MCF 10A (cell line): ENCODE data around the gene TTC7B. TPM values are rescaled to one million over a fixed set of nuclear protein-coding genes. Genes with fewer than 3 reads are reported as not detected.

ENCODE experiments used
- BruUV-seq: library from RNA; stranded (reverse); fragments of 400-500 nt; replicated peaks from 2 replicates; lab custom pipeline; 2021; lab: Mats Ljungman, UMichigan
- CTCF ChIA-PET: fragments of 300-600 bp; sonication (Branson Sonifier 250); formaldehyde crosslinking; extraction: SDS; loops from one replicate; lab custom pipeline; 2021; ENCODE audit warnings: antibody characterized with exemption, inconsistent platforms; lab: Yijun Ruan, JAX
- POLR2A ChIA-PET: fragments of 300-600, 350-650 bp; sonication (Branson Sonifier 250); formaldehyde crosslinking; extraction: SDS; loops from one replicate; lab custom pipeline; 2020; ENCODE audit warnings: antibody characterized with exemption, inconsistent platforms; lab: Yijun Ruan, JAX
- DNase-seq: peaks from one replicate; pipeline ENCODE4 v3.0.0-alpha.2; 2018; ENCODE audit not compliant: unreplicated experiment
- H3K27ac Mint-ChIP-seq: one replicate; pipeline ENCODE4 v1.8.0; 2022; ENCODE audit warnings: mild to moderate bottlenecking, low read depth, mixed read lengths; ENCODE audit not compliant: unreplicated experiment
- H3K27me3 Mint-ChIP-seq: one replicate; pipeline ENCODE4 v1.8.0; 2022; ENCODE audit warnings: mixed read lengths; ENCODE audit not compliant: insufficient read depth, unreplicated experiment
- H3K36me3 Mint-ChIP-seq: one replicate; pipeline ENCODE4 v1.8.0; 2022; ENCODE audit warnings: mild to moderate bottlenecking, moderate library complexity, mixed read lengths; ENCODE audit not compliant: insufficient read depth, unreplicated experiment
- H3K4me1 Mint-ChIP-seq: one replicate; pipeline ENCODE4 v1.8.0; 2022; ENCODE audit warnings: mixed read lengths; ENCODE audit not compliant: insufficient read depth, unreplicated experiment
- H3K4me3 Mint-ChIP-seq: one replicate; pipeline ENCODE4 v1.8.0; 2022; ENCODE audit warnings: mild to moderate bottlenecking, moderate library complexity, mixed read lengths; ENCODE audit not compliant: unreplicated experiment
- H3K9me3 Mint-ChIP-seq: one replicate; pipeline ENCODE4 v1.8.0; 2022; ENCODE audit warnings: mixed read lengths; ENCODE audit not compliant: unreplicated experiment
- CTCF ChIP-seq: fragments of 200-600 bp; IDR thresholded peaks from one replicate; pipeline ENCODE4 v1.8.0; 2022; ENCODE audit warnings: antibody characterized with exemption, mild to moderate bottlenecking; ENCODE audit not compliant: unreplicated experiment
- intact Hi-C: fragments of 100-400 bp; cut with micrococcal nuclease; formaldehyde crosslinking; loops from 2 replicates; pipeline ENCODE4 v1.14.1; 2022
- total RNA-seq: library from RNA; stranded (reverse); gene quantifications from 2 replicates; pipeline ENCODE4 v1.2.3, GENCODE V29; 2022

TTC7B gene
- total RNA-seq, 1 experiment from 2014 or later, result 31.1 TPM

DNA sequence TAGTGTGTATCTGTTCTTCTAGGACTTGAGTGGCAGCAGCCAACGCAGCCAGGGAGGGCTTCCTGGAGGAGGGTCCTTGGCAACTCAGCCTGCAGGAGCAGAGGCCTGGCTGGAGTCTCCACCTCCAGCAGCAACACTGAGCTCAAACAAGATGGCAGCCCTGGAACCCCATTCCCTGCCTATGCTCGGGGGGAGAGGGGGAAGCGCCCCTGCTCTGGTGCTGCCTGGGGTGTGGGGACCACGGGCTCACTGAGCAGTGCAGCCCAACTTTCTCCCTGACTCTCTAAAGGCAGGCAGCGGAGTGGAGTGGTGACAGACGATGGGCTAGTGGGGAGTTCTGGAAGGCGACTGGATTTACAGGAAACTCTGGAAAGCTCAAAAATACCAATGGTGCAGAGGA is 258.7 kb downstream of the TTC7B start:
- TF ChIP-seq CTCF, result no peak
- intact Hi-C loops, result no loop called here
- Mint-ChIP-seq H3K36me3 (no peaks in the 10 kb centered on the region), H3K4me3 (no peak overlapping the region), H3K9me3 (no peaks in the 10 kb centered on the region), H3K27me3 (no peaks in the 10 kb centered on the region), H3K27ac (no peak overlapping the region), H3K4me1 (no peaks in the 10 kb centered on the region)
- no TSS peak for BruUV-seq
- CTCF ChIA-PET, result interaction anchor here (0.8 kb wide), 1 partner anchor 71 kb away, joined by 3 read pairs; no protein-coding TSS in a partner anchor
- DNase-seq, result no peak
- POLR2A ChIA-PET, result interaction anchor here (0.6 kb wide), 1 partner anchor 786 kb away, joined by 3 read pairs; no protein-coding TSS in a partner anchor

- no peak for TF ChIP-seq CTCF
- Mint-ChIP-seq H3K27me3 (no peaks in the 10 kb centered on the region), H3K4me1 (no peaks in the 10 kb centered on the region), H3K27ac (no peak overlapping the region), H3K36me3 (no peaks in the 10 kb centered on the region), H3K4me3 (no peak overlapping the region), H3K9me3 (no peaks in the 10 kb centered on the region)
- intact Hi-C loops, result no loop called here
- ChIA-PET POLR2A (no interaction called here), CTCF (interaction anchor here (0.8 kb wide), 1 partner anchor 70 kb away, joined by 3 read pairs; no protein-coding TSS in a partner anchor)
- no peak for DNase-seq
- no TSS peak for BruUV-seq
Observed at GRCh38 chr14:90556666-90557450, 259.4 kb downstream of the TTC7B start.

- no peaks in the 10 kb centered on the region for H3K9me3 Mint-ChIP-seq
- H3K4me1 Mint-ChIP-seq, result no peaks in the 10 kb centered on the region
- no TSS peak for BruUV-seq
- intact Hi-C loops, result no loop called here
- ChIA-PET CTCF (no interaction called here), POLR2A (no interaction called here)
- no peaks in the 10 kb centered on the region for H3K27me3 Mint-ChIP-seq
- no peaks in the 10 kb centered on the region for H3K36me3 Mint-ChIP-seq
- no peak for DNase-seq
- TF ChIP-seq CTCF, result no peak
- H3K27ac Mint-ChIP-seq, result no peak overlapping the region
- H3K4me3 Mint-ChIP-seq, result no peak overlapping the region
Observed at GRCh38 chr14:90556012-90556477, 260.2 kb downstream of the TTC7B start.

- CTCF ChIA-PET, result interaction anchor here (0.7 kb wide), 1 partner anchor 26 kb away, joined by 3 read pairs; no protein-coding TSS in a partner anchor
- Mint-ChIP-seq H3K27me3 (no peaks in the 10 kb centered on the region), H3K36me3 (no peaks in the 10 kb centered on the region)
Observed at GRCh38 chr14:90555126-90556011, 260.9 kb downstream of the TTC7B start.

More at GRCh38 chr14:90555126-90556011, 260.9 kb downstream of the TTC7B start:
- TF ChIP-seq CTCF, result no peak
- intact Hi-C loops, result no loop called here
- Mint-ChIP-seq H3K4me1 (no peaks in the 10 kb centered on the region), H3K4me3 (no peak overlapping the region), H3K9me3 (no peaks in the 10 kb centered on the region), H3K27ac (no peak overlapping the region)
- BruUV-seq, result no TSS peak
- DNase-seq, result no peak
- POLR2A ChIA-PET, result no interaction called here
